ENCODE data around the gene NMNAT2.

- no peak for TF ChIP-seq EP300 (IDR thresholded peaks at IDR 0.05)
- no peak for TF ChIP-seq CTCF (IDR thresholded peaks at IDR 0.05)
These were observed 87.8 kb downstream of the NMNAT2 start for GRCh38 chr1:183330335-183330734.
